AG10803 (cell line): ENCODE data around the gene FAM13A.

Experiments used
- DNase-seq: peaks from one replicate; pipeline ENCODE4 v3.0.0; 2010; ENCODE audit warnings: low read depth
- H3K4me3 ChIP-seq: 2 replicates; pipeline ENCODE4 v1.5.1; 2011; ENCODE audit warnings: mild to moderate bottlenecking, low read length, control low read depth
- TF ChIP-seq, protein P1 (sequence below): conservative IDR thresholded peaks from 2 replicates; pipeline ENCODE4 v1.5.1; 2011; ENCODE audit warnings: mild to moderate bottlenecking, low read length, control low read depth, inconsistent platforms

FAM13A gene

DNA sequence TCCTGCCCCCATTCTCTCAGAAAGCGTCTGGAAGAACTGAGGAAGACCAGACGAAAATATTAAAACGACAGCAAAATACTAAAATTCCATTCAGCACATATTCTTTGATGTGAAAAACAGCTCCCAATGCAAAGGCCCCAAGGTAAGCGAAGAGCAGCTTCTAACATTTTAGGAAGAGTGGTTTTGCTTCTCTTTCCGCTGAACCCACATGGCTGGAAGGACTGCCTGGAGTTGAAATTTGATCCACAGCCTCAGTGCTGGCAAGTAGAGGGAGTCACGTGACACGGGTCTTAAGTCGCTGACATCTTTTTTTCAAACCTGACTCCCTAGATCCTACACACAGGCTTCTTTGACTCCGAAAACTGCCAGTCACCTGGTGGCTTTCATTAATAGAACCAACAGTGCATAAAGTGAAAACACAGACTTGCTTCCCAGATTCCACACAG, at the start of gene FAM13A:
Gene FAM13A (minus strand): TSS at position 233 of the 446 bp plus-strand sequence. CDS start 221 bp downstream, at position 12.
- peak within 1 kb of the TSS; percentile 62 for H3K4me3 ChIP-seq
- DNase-seq, result peak; percentile 97
- TF ChIP-seq, protein P1, sequence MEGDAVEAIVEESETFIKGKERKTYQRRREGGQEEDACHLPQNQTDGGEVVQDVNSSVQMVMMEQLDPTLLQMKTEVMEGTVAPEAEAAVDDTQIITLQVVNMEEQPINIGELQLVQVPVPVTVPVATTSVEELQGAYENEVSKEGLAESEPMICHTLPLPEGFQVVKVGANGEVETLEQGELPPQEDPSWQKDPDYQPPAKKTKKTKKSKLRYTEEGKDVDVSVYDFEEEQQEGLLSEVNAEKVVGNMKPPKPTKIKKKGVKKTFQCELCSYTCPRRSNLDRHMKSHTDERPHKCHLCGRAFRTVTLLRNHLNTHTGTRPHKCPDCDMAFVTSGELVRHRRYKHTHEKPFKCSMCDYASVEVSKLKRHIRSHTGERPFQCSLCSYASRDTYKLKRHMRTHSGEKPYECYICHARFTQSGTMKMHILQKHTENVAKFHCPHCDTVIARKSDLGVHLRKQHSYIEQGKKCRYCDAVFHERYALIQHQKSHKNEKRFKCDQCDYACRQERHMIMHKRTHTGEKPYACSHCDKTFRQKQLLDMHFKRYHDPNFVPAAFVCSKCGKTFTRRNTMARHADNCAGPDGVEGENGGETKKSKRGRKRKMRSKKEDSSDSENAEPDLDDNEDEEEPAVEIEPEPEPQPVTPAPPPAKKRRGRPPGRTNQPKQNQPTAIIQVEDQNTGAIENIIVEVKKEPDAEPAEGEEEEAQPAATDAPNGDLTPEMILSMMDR, result no peak

DNA sequence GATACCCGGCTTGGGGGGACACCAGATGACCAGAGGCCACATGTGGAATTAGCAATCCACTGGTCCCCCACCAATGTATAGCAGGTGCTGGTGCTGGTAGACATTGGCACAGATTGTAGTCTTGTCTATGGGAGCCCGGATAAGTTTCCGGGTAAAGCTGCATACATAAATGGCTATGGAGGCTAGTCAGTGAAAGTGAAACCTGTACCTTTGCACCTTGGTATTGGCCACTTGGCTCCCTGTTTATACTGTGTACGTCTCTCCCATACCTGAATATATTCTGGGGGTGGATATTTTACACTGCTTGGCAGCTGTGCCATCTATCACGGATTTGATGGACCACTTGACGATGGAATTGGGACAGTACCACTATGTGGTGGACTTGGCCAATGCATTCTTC, 48.7 kb upstream of the FAM13A start:
- TF ChIP-seq, protein P1, result no peak
- no peak overlapping the region for H3K4me3 ChIP-seq

DNA sequence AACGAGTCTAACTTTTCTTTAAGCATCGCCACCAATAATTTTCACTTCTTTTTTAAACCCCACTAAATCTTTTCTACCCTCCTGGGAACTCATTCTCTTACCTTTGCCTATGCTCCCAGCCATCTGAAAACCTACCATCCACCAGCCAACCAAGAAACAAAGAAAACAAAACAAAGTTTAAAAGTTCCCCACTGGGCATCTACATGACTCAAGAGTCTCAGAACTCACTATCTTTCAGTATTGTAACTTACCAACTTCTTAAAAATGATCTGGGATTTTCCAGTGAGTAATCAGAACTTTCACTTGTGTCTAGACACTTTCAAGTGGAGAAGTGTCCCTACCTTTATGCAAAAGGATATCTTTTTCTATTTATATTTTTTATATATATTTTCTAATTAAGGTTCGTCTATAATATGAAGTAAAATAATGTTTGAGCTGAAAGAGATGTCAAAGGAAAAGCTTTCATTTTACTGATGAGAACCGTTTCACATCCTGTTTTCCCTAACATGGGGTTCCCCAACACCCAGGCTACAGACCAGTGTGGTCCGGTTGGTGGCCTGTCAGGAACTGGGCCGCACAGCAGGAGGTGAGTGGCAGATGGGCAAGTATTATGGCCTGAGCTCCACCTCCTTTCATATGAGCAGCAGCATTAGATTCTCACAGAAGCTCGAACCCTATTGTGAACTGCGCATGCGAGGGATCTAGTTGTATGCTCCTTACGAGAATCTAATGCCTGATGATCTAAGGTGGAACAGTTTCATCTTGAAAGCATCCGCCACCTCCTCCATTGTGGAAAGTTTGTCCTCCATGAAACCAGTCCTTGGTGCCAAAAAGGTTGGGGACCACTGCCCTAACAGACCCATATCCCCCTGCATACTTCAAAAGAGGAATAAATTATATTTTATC, 44.5 kb upstream of the FAM13A start:
- no peak overlapping the region for H3K4me3 ChIP-seq
- DNase-seq, result no peak
- TF ChIP-seq, protein P1, result no peak

More for the DNA sequence above, 48.7 kb upstream of the FAM13A start:
- DNase-seq, result no peak

DNA sequence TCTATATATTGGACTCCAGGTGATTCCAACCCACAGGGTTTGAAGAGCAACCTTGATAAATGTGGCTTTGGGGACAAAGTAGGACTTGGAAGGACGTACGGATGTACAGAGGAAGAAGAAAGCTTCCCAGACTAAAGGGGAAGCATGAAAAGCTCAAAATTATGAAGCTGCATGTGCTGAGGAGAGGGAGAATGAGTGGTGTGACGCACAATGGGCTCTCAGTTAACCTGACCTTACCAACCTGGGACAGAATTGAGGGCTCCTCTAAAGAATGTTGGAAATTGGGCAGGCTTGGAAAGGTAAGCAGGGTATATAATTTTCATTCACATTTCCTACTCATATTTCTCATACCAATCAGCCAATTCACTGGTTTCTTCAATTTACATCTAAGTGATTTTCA, 43.9 kb upstream of the FAM13A start:
- no peak overlapping the region for H3K4me3 ChIP-seq
- TF ChIP-seq, protein P1, result no peak
- DNase-seq, result no peak

DNA sequence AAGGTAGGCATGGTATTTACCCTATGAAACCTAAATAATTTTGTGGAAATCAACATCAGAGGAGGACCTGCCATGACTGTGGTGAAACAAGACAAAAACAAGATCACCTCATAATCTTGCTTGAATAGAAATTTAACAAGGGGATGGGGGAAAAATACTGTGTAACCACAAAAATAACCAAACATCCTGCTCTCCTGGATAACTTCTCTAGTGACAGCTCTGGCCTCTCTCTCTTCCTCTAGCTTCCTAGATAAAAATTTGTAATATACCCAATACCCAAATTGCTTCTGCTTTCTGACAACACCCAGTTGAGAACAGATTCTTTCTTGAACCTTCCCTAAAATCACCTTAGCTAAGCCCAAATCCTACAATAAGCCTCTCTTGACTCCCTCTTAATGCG, 42.5 kb upstream of the FAM13A start:
- TF ChIP-seq, protein P1, result no peak
- no peak overlapping the region for H3K4me3 ChIP-seq
- no peak for DNase-seq

DNA sequence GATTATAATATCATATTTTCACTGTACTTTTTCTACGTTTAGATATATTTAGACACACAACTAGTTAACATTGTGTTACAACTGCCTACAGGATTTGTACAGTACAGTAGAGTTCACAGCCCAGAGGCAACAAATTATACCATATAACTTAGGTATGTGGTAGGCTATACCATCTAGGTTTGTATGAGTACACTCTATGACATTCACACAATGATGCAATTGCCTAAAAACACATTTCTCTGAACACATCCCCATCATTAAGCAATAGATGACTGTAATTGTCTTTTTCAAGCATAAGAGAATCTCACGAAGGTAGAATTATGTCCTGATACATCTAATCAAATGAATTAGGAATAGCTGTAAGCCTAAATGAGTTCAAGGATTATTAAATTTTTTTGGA, 42.0 kb upstream of the FAM13A start:
- no peak for DNase-seq
- TF ChIP-seq, protein P1, result no peak
- H3K4me3 ChIP-seq, result no peak overlapping the region

DNA sequence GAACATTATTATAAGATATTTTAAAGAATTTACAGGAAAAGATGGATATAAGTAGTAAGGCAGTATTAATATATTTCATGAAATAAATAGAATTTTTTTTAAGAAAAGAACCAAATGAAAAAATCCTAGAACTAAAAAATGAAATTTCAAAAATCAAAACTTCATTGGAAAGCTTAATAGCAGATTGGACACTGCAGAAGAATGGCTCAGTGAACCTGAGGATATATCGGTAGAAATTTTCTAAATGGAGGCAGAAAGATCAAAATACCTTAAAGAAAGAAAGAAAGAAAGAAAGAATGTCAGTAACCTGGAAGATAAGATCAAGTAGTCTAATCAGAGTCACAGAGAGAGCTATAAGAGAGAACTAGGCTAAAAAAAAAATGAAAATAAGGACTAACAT, 21.3 kb upstream of the FAM13A start:
- TF ChIP-seq, protein P1, result no peak
- DNase-seq, result no peak
- no peak overlapping the region for H3K4me3 ChIP-seq
